Stimulated activated CD8-positive, alpha-beta memory T cell treated with anti-CD3 and anti-CD28 coated beads, Interleukin-7, amount 100 ng/mL, for 1 hour (primary cell): Measurements from ENCODE around the gene RAD18.

Experiments used
- DNase-seq, 2 donors: peaks; one replicate each; pipeline ENCODE4 v3.0.0-alpha.2; 2020; ENCODE audit warnings: low read depth in 2 of 2

RAD18 gene

GRCh38 chr3:8835385-8835784 is 127.9 kb downstream of the RAD18 start:
- DNase-seq = no peak

- no peak for DNase-seq
Observed at GRCh38 chr3:8834974-8835373, 128.3 kb downstream of the RAD18 start.

- DNase-seq = no peak
Observed at GRCh38 chr3:8827641-8828040, 135.6 kb downstream of the RAD18 start.
